ENCODE data around the gene EPB41L2.

EPB41L2 gene

GRCh38 chr6:131040866-131041265 is 22.2 kb downstream of the EPB41L2 start:
- ChIA-PET CTCF (interaction anchor here (1.2 kb wide), 1 partner anchor 156 kb away, joined by 3 read pairs; no protein-coding TSS in a partner anchor), POLR2A (no interaction called here)
- no peak for TF ChIP-seq CTCF (IDR thresholded peaks at IDR 0.05; ENCODE audit: control extremely low read depth, extremely low read depth, low read depth, missing control alignments)
- DNase-seq (ENCODE audit: extremely low spot score), result no peak

- POLR2A ChIA-PET, result no interaction called here
- CTCF ChIA-PET, result no interaction called here
- DNase-seq (ENCODE audit: extremely low spot score), result no peak
- no peak for TF ChIP-seq CTCF (IDR thresholded peaks at IDR 0.05; ENCODE audit: control extremely low read depth, extremely low read depth, low read depth, missing control alignments)
Measured at GRCh38 chr6:131039345-131039680, 23.7 kb downstream of the EPB41L2 start.

GRCh38 chr6:131038597-131039344 is 24.3 kb downstream of the EPB41L2 start:
- DNase-seq (ENCODE audit: extremely low spot score), result no peak
- CTCF ChIA-PET, result no interaction called here
- POLR2A ChIA-PET, result no interaction called here
- no peak for TF ChIP-seq CTCF (IDR thresholded peaks at IDR 0.05; ENCODE audit: control extremely low read depth, extremely low read depth, low read depth, missing control alignments)

- POLR2A ChIA-PET, result interaction anchor here (0.6 kb wide), 1 partner anchor 103 kb away, joined by 6 read pairs; no protein-coding TSS in a partner anchor
- CTCF ChIA-PET, result interaction anchor here (1.3 to 1.4 kb wide), 2 partner anchors 11 to 13 kb away, joined by 3 to 6 read pairs; no protein-coding TSS in a partner anchor
- no peak for DNase-seq (ENCODE audit: extremely low spot score)
- TF ChIP-seq CTCF (IDR thresholded peaks at IDR 0.05; ENCODE audit: control extremely low read depth, extremely low read depth, low read depth, missing control alignments), result no peak
Measured at GRCh38 chr6:131037194-131037897, 25.7 kb downstream of the EPB41L2 start.

GRCh38 chr6:131036601-131037000 is 26.4 kb downstream of the EPB41L2 start:
- TF ChIP-seq CTCF (IDR thresholded peaks at IDR 0.05; ENCODE audit: control extremely low read depth, extremely low read depth, low read depth, missing control alignments), result no peak
- POLR2A ChIA-PET, result no interaction called here
- CTCF ChIA-PET, result interaction anchor here (0.8 to 1.4 kb wide), 3 partner anchors 11 to 32 kb away, joined by 3 to 6 read pairs (median 3); no protein-coding TSS in a partner anchor
- no peak for DNase-seq (ENCODE audit: extremely low spot score)

- no peak for DNase-seq (ENCODE audit: extremely low spot score)
- ChIA-PET CTCF (interaction anchor here (0.8 to 1.4 kb wide), 2 partner anchors 10 to 32 kb away, joined by 3 to 6 read pairs; no protein-coding TSS in a partner anchor), POLR2A (no interaction called here)
- no peak for TF ChIP-seq CTCF (IDR thresholded peaks at IDR 0.05; ENCODE audit: control extremely low read depth, extremely low read depth, low read depth, missing control alignments)
Measured at GRCh38 chr6:131036143-131036542, 26.9 kb downstream of the EPB41L2 start.

All from GM10248 (cell line).